ENCODE results near the gene ADGRG2.

Gene ADGRG2

GRCh38 chrX:18964901-18965300, 157.4 kb downstream of the ADGRG2 start:
- H3K4me3 ChIP-seq (ENCODE audit: low read depth, low read length): no peak overlapping the region
- TF ChIP-seq CTCF (conservative IDR thresholded peaks at IDR 0.05; ENCODE audit: low read depth, low read length): no peak
- DNase-seq (ENCODE audit: low read depth): no peak

GRCh38 chrX:18964026-18964425, 158.2 kb downstream of the ADGRG2 start:
- H3K4me3 ChIP-seq (ENCODE audit: low read depth, low read length): no peak overlapping the region
- TF ChIP-seq CTCF (conservative IDR thresholded peaks at IDR 0.05; ENCODE audit: low read depth, low read length): no peak
- DNase-seq (ENCODE audit: low read depth): no peak

- DNase-seq (ENCODE audit: low read depth): no peak
- no peak for TF ChIP-seq CTCF (conservative IDR thresholded peaks at IDR 0.05; ENCODE audit: low read depth, low read length)
- no peak overlapping the region for H3K4me3 ChIP-seq (ENCODE audit: low read depth, low read length)
Observed at GRCh38 chrX:18962329-18962728, 159.9 kb downstream of the ADGRG2 start.

- DNase-seq (ENCODE audit: low read depth): peak; percentile 67
- no peak overlapping the region for H3K4me3 ChIP-seq (ENCODE audit: low read depth, low read length)
- no peak for TF ChIP-seq CTCF (conservative IDR thresholded peaks at IDR 0.05; ENCODE audit: low read depth, low read length)
Observed at GRCh38 chrX:18961686-18962085, 160.6 kb downstream of the ADGRG2 start.

GRCh38 chrX:18956303-18957032, 165.8 kb downstream of the ADGRG2 start:
- DNase-seq (ENCODE audit: low read depth): no peak
- no peak overlapping the region for H3K4me3 ChIP-seq (ENCODE audit: low read depth, low read length)
- TF ChIP-seq CTCF (conservative IDR thresholded peaks at IDR 0.05; ENCODE audit: low read depth, low read length): no peak

GRCh38 chrX:18955676-18956075, 166.6 kb downstream of the ADGRG2 start:
- H3K4me3 ChIP-seq (ENCODE audit: low read depth, low read length): no peak overlapping the region
- no peak for TF ChIP-seq CTCF (conservative IDR thresholded peaks at IDR 0.05; ENCODE audit: low read depth, low read length)
- DNase-seq (ENCODE audit: low read depth): no peak

- no peak for TF ChIP-seq CTCF (conservative IDR thresholded peaks at IDR 0.05; ENCODE audit: low read depth, low read length)
- H3K4me3 ChIP-seq (ENCODE audit: low read depth, low read length): no peak overlapping the region
- no peak for DNase-seq (ENCODE audit: low read depth)
Observed at GRCh38 chrX:18951032-18951431, 171.2 kb downstream of the ADGRG2 start.
